ENCODE data around the gene FOXP1. TPM values are rescaled to one million over a fixed set of nuclear protein-coding genes. Genes with fewer than 3 reads are reported as not detected.

Gene FOXP1
- total RNA-seq, 2 experiments from 2014 or later: 66.3 to 68.8 TPM

- H3K4me1 Mint-ChIP-seq: peaks cover 7% of the 10 kb centered on the region
- CTCF ChIA-PET: no interaction called here
Observed at GRCh38 chr3:71206305-71207165, 377.0 kb downstream of the FOXP1 start.

GRCh38 chr3:71203727-71204488 lies 379.6 kb downstream of the FOXP1 start:
- peaks cover 7% of the 10 kb centered on the region for H3K4me1 Mint-ChIP-seq
- ATAC-seq (no peak), DNase-seq (no peak)
- H3K4me3 Mint-ChIP-seq: no peak overlapping the region
- no peak overlapping the region for H3K27ac Mint-ChIP-seq
- CTCF ChIA-PET: no interaction called here
- no peaks in the 10 kb centered on the region for H3K27me3 Mint-ChIP-seq
- H3K36me3 Mint-ChIP-seq: no peaks in the 10 kb centered on the region
- H3K9me3 Mint-ChIP-seq (ENCODE audit: low read depth): no peaks in the 10 kb centered on the region

More at GRCh38 chr3:71206305-71207165, 377.0 kb downstream of the FOXP1 start:
- H3K4me3 Mint-ChIP-seq: no peak overlapping the region
- H3K36me3 Mint-ChIP-seq: peaks cover 3% of the 10 kb centered on the region
- no peak overlapping the region for H3K27ac Mint-ChIP-seq
- H3K9me3 Mint-ChIP-seq (ENCODE audit: low read depth): no peaks in the 10 kb centered on the region
- DNase-seq (no peak), ATAC-seq (no peak)
- H3K27me3 Mint-ChIP-seq: no peaks in the 10 kb centered on the region

DNA sequence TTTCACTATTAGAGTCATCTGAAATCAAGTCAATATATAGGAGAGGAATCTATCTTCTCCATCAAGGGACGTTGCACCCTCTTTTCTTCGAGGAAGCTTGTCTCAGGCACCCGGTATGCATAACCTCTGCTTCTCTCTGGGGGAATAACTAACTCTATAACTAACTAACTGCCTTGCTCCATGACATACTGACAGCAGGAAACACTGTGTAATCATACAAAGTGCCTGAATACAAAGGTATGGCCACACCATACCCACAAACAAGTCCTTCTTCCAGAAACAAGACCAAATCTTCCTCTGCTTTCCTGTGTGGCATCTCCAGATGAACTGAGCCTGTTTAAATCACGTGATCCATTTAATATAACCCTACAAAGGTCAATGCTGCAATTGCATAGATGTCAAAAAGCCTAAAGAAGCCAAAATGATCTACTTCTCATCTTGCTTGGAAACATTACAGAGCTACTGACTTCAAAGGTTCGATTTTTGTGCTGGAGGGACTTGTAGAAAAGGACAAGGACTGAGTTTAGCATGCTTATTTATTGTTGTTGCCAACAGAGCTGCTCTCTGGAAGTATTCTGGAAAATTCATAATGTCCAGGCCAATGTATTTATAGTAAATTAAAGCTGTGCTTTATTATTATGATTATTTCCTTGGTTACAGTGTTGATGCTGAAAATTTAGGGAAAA lies 380.5 kb downstream of the FOXP1 start:
- H3K4me1 Mint-ChIP-seq: peaks cover 4% of the 10 kb centered on the region
- H3K9me3 Mint-ChIP-seq (ENCODE audit: low read depth): no peaks in the 10 kb centered on the region
- no peak overlapping the region for H3K27ac Mint-ChIP-seq
- no peak for DNase-seq
- H3K27me3 Mint-ChIP-seq: no peaks in the 10 kb centered on the region
- H3K4me3 Mint-ChIP-seq: no peak overlapping the region
- ATAC-seq: no peak
- CTCF ChIA-PET: no interaction called here
- no peaks in the 10 kb centered on the region for H3K36me3 Mint-ChIP-seq

- H3K9me3 Mint-ChIP-seq (ENCODE audit: low read depth): no peaks in the 10 kb centered on the region
- H3K36me3 Mint-ChIP-seq: peaks cover 4% of the 10 kb centered on the region
- no peak overlapping the region for H3K4me3 Mint-ChIP-seq
- CTCF ChIA-PET: no interaction called here
- no peak for DNase-seq
- peaks cover 5% of the 10 kb centered on the region for H3K4me1 Mint-ChIP-seq
- no peaks in the 10 kb centered on the region for H3K27me3 Mint-ChIP-seq
- H3K27ac Mint-ChIP-seq: no peak overlapping the region
- no peak for ATAC-seq
Observed at GRCh38 chr3:71201939-71202338, 381.6 kb downstream of the FOXP1 start.

DNA sequence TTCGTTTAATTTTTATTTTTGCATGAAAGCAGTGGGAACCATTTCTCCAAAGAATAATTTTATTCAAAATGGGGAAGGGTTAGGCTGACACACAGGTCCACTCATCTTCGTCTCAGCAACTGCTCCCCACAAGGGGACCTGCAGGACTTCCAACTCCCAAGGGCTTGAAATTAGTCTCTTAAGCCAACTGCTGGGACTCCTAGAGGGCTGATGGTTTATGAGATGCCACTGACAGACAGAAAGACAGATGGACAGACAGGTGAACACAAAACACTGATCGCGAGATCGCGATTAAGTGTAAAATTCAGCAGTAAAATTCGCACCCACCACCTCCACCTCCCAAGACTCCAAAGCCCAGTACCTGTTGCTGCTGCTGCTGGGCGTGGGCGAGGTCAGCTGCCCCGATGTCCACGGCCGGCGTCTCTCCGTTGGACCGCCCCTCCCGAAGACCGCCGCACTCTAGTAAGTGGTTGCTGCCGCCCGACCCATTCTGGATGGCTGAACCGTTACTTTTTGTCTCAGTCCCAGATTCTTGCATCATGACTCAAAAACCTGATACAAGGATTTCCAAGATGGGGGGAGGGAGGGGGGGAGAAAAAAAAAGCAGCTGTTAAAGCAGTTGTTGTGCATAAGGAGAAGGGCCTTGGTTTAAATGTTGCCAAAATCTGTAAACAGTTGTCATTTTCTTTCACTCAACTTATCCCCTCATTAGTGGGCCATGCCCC lies 385.5 kb downstream of the FOXP1 start:
- Mint-ChIP-seq H3K27me3 (no peaks in the 10 kb centered on the region), H3K4me1 (peaks cover 15% of the 10 kb centered on the region), H3K4me3 (no peak overlapping the region), H3K36me3 (peaks cover 6% of the 10 kb centered on the region), H3K9me3 (ENCODE audit: low read depth) (no peaks in the 10 kb centered on the region), H3K27ac (no peak overlapping the region)
- DNase-seq: no peak
- CTCF ChIA-PET: no interaction called here
- no peak for ATAC-seq

- no peak for ATAC-seq
- Mint-ChIP-seq H3K4me3 (no peak overlapping the region), H3K4me1 (peaks cover 14% of the 10 kb centered on the region), H3K27me3 (no peaks in the 10 kb centered on the region), H3K27ac (no peak overlapping the region), H3K36me3 (peaks cover 6% of the 10 kb centered on the region), H3K9me3 (ENCODE audit: low read depth) (no peaks in the 10 kb centered on the region)
- CTCF ChIA-PET: no interaction called here
- DNase-seq: no peak
Observed at GRCh38 chr3:71195492-71195891, 388.0 kb downstream of the FOXP1 start.

DNA sequence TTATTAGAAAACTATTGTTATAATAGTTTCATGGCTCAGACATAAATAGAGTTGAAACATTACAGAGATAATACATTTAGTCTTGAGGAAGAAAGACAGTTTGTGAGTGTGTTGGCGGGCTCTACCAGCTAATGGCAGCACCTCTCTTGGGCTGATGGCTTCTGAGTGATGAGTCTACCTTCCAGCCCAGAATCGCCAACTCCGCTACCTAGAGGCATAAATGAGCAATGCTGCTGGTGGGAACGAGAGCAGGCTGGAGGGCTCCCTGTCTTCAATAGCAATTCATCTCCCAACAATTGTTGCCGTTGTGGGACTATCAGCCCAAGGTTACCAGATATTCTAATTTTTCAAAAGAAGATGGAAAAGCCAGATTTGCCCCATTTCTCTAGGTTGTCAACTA lies 388.7 kb downstream of the FOXP1 start:
- no peak overlapping the region for H3K27ac Mint-ChIP-seq
- CTCF ChIA-PET: no interaction called here
- H3K4me1 Mint-ChIP-seq: peaks cover 14% of the 10 kb centered on the region
- H3K27me3 Mint-ChIP-seq: no peaks in the 10 kb centered on the region
- no peaks in the 10 kb centered on the region for H3K9me3 Mint-ChIP-seq (ENCODE audit: low read depth)
- ATAC-seq (no peak), DNase-seq (no peak)
- H3K36me3 Mint-ChIP-seq: peaks cover 8% of the 10 kb centered on the region
- no peak overlapping the region for H3K4me3 Mint-ChIP-seq

- H3K27ac Mint-ChIP-seq: no peak overlapping the region
- no peaks in the 10 kb centered on the region for H3K27me3 Mint-ChIP-seq
- no peak overlapping the region for H3K4me3 Mint-ChIP-seq
- H3K36me3 Mint-ChIP-seq: peaks cover 6% of the 10 kb centered on the region
- CTCF ChIA-PET: interaction anchor here (2.0 kb wide), 1 partner anchor 12 kb away, joined by 5 read pairs; no protein-coding TSS in a partner anchor
- no peak for ATAC-seq
- DNase-seq: no peak
- no peaks in the 10 kb centered on the region for H3K9me3 Mint-ChIP-seq (ENCODE audit: low read depth)
- peaks cover 15% of the 10 kb centered on the region for H3K4me1 Mint-ChIP-seq
Observed at GRCh38 chr3:71191031-71191482, 392.5 kb downstream of the FOXP1 start.

DNA sequence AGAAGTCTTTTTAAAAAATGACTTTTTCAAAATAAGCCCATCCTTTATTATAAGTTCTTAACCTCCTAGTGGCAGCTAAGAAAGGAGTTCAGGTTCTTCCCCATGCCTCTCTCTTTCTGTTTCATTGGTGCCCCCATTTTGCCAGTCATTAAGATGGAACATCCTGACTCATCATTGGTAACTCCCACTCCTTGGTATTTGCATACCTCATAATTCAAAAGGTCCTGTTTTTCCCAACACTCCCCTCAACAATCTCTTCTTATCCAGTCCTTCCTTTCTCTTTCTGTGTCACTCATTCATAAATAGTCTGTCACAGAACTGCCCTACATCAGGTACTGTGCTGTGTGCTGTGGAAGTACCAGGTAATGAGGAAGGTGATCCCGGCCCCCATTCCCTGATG lies 394.0 kb downstream of the FOXP1 start:
- Mint-ChIP-seq H3K4me1 (peaks cover 21% of the 10 kb centered on the region), H3K4me3 (no peak overlapping the region), H3K27ac (no peak overlapping the region), H3K27me3 (no peaks in the 10 kb centered on the region), H3K9me3 (ENCODE audit: low read depth) (no peaks in the 10 kb centered on the region), H3K36me3 (peaks cover 6% of the 10 kb centered on the region)
- DNase-seq (no peak), ATAC-seq (no peak)
- CTCF ChIA-PET: no interaction called here

DNA sequence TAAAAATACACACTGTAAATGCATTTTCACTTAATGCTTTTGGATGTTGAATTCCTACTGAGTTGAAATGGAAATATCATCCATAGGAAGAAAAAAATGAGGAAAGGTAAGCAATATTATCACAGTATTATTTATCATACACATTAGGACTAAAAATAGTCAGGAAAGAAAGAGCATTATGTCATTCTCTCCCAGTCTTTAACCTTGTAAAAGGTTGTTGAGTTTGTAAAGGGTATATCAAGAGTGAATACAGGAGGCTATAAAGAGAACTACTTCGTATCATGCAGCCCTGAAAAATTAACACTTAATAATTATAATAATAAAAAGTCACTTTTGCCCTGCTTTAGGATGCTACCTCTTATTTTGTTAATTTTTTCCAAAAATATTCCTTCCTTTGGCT lies 395.8 kb downstream of the FOXP1 start:
- H3K27ac Mint-ChIP-seq: no peak overlapping the region
- H3K36me3 Mint-ChIP-seq: peaks cover 6% of the 10 kb centered on the region
- DNase-seq: no peak
- peaks cover 11% of the 10 kb centered on the region for H3K4me1 Mint-ChIP-seq
- CTCF ChIA-PET: no interaction called here
- H3K9me3 Mint-ChIP-seq (ENCODE audit: low read depth): no peaks in the 10 kb centered on the region
- ATAC-seq: no peak
- H3K4me3 Mint-ChIP-seq: no peak overlapping the region
- H3K27me3 Mint-ChIP-seq: no peaks in the 10 kb centered on the region

DNA sequence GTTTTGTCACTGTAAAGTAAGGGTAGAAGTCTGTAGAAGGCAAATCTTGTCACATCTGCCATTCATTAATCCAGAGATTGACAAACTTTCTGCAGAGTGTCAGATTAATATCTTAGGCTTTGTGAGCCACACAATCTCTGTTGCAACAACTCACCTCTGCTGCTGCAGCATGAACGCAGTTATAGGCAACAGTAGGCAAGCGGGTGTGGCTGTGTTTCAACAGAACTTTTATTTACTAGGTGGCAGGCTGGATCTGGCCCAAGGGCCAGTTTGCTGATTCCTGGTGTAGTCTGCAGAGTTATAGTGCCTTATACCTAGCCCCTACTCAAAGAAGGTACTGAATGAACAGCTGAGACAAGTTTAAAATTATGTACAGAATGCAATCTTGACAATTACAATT lies 396.7 kb downstream of the FOXP1 start:
- H3K36me3 Mint-ChIP-seq: peaks cover 6% of the 10 kb centered on the region
- no peak for DNase-seq
- H3K4me3 Mint-ChIP-seq: no peak overlapping the region
- H3K27me3 Mint-ChIP-seq: no peaks in the 10 kb centered on the region
- H3K4me1 Mint-ChIP-seq: peaks cover 11% of the 10 kb centered on the region
- no peak for ATAC-seq
- H3K27ac Mint-ChIP-seq: no peak overlapping the region
- CTCF ChIA-PET: no interaction called here
- no peaks in the 10 kb centered on the region for H3K9me3 Mint-ChIP-seq (ENCODE audit: low read depth)

- ATAC-seq (peak; percentile 57), DNase-seq (no peak)
- Mint-ChIP-seq H3K9me3 (ENCODE audit: low read depth) (no peaks in the 10 kb centered on the region), H3K36me3 (peaks cover 6% of the 10 kb centered on the region), H3K27ac (no peak overlapping the region), H3K4me1 (peaks cover 11% of the 10 kb centered on the region), H3K27me3 (no peaks in the 10 kb centered on the region), H3K4me3 (no peak overlapping the region)
- CTCF ChIA-PET: no interaction called here
Observed at GRCh38 chr3:71185733-71186455, 397.6 kb downstream of the FOXP1 start.

- peaks cover 8% of the 10 kb centered on the region for H3K4me1 Mint-ChIP-seq
- H3K4me3 Mint-ChIP-seq: no peak overlapping the region
- H3K36me3 Mint-ChIP-seq: peaks cover 4% of the 10 kb centered on the region
- no peaks in the 10 kb centered on the region for H3K9me3 Mint-ChIP-seq (ENCODE audit: low read depth)
- CTCF ChIA-PET: no interaction called here
- no peak for ATAC-seq
- H3K27me3 Mint-ChIP-seq: no peaks in the 10 kb centered on the region
- no peak for DNase-seq
- H3K27ac Mint-ChIP-seq: no peak overlapping the region
Observed at GRCh38 chr3:71184252-71184651, 399.3 kb downstream of the FOXP1 start.
